MCF 10A (cell line): ENCODE data around the gene ZNF136. TPM values are rescaled to one million over a fixed set of nuclear protein-coding genes. Genes with fewer than 3 reads are reported as not detected.

Experiments used
- BruUV-seq: library from RNA; stranded (reverse); fragments of 400-500 nt; replicated peaks from 2 replicates; lab custom pipeline; 2021; lab: Mats Ljungman, UMichigan
- CTCF ChIA-PET: fragments of 300-600 bp; sonication (Branson Sonifier 250); formaldehyde crosslinking; extraction: SDS; loops from one replicate; lab custom pipeline; 2021; ENCODE audit warnings: antibody characterized with exemption, inconsistent platforms; lab: Yijun Ruan, JAX
- POLR2A ChIA-PET: fragments of 300-600, 350-650 bp; sonication (Branson Sonifier 250); formaldehyde crosslinking; extraction: SDS; loops from one replicate; lab custom pipeline; 2020; ENCODE audit warnings: antibody characterized with exemption, inconsistent platforms; lab: Yijun Ruan, JAX
- DNase-seq: peaks from one replicate; pipeline ENCODE4 v3.0.0-alpha.2; 2018; ENCODE audit not compliant: unreplicated experiment
- H3K27ac Mint-ChIP-seq: one replicate; pipeline ENCODE4 v1.8.0; 2022; ENCODE audit warnings: mild to moderate bottlenecking, low read depth, mixed read lengths; ENCODE audit not compliant: unreplicated experiment
- H3K27me3 Mint-ChIP-seq: one replicate; pipeline ENCODE4 v1.8.0; 2022; ENCODE audit warnings: mixed read lengths; ENCODE audit not compliant: insufficient read depth, unreplicated experiment
- H3K36me3 Mint-ChIP-seq: one replicate; pipeline ENCODE4 v1.8.0; 2022; ENCODE audit warnings: mild to moderate bottlenecking, moderate library complexity, mixed read lengths; ENCODE audit not compliant: insufficient read depth, unreplicated experiment
- H3K4me1 Mint-ChIP-seq: one replicate; pipeline ENCODE4 v1.8.0; 2022; ENCODE audit warnings: mixed read lengths; ENCODE audit not compliant: insufficient read depth, unreplicated experiment
- H3K4me3 Mint-ChIP-seq: one replicate; pipeline ENCODE4 v1.8.0; 2022; ENCODE audit warnings: mild to moderate bottlenecking, moderate library complexity, mixed read lengths; ENCODE audit not compliant: unreplicated experiment
- H3K9me3 Mint-ChIP-seq: one replicate; pipeline ENCODE4 v1.8.0; 2022; ENCODE audit warnings: mixed read lengths; ENCODE audit not compliant: unreplicated experiment
- intact Hi-C: fragments of 100-400 bp; cut with micrococcal nuclease; formaldehyde crosslinking; loops from 2 replicates; pipeline ENCODE4 v1.14.1; 2022
- total RNA-seq: library from RNA; stranded (reverse); gene quantifications from 2 replicates; pipeline ENCODE4 v1.2.3, GENCODE V29; 2022
- TF ChIP-seq, protein P1 (sequence below): fragments of 200-600 bp; IDR thresholded peaks from one replicate; pipeline ENCODE4 v1.8.0; 2022; ENCODE audit warnings: antibody characterized with exemption, mild to moderate bottlenecking; ENCODE audit not compliant: unreplicated experiment

ZNF136 gene
- total RNA-seq, 1 experiment from 2014 or later, result 3.7 TPM

- peaks cover 8% of the 10 kb centered on the region for H3K4me1 Mint-ChIP-seq
- no TSS peak for BruUV-seq
- ChIA-PET CTCF (no interaction called here), POLR2A (interaction anchor here (0.7 kb wide), 1 partner anchor 20 kb away, joined by 3 read pairs; no protein-coding TSS in a partner anchor)
- no peak overlapping the region for H3K4me3 Mint-ChIP-seq
- DNase-seq, result no peak
- H3K36me3 Mint-ChIP-seq, result peaks cover 5% of the 10 kb centered on the region
- H3K27ac Mint-ChIP-seq, result no peak overlapping the region
- peaks cover 24% of the 10 kb centered on the region for H3K9me3 Mint-ChIP-seq
- intact Hi-C loops, result loop anchor here (10.0 kb wide), 1 partner anchor 501 kb away; no protein-coding TSS in a partner anchor
- no peaks in the 10 kb centered on the region for H3K27me3 Mint-ChIP-seq
- TF ChIP-seq, protein P1, sequence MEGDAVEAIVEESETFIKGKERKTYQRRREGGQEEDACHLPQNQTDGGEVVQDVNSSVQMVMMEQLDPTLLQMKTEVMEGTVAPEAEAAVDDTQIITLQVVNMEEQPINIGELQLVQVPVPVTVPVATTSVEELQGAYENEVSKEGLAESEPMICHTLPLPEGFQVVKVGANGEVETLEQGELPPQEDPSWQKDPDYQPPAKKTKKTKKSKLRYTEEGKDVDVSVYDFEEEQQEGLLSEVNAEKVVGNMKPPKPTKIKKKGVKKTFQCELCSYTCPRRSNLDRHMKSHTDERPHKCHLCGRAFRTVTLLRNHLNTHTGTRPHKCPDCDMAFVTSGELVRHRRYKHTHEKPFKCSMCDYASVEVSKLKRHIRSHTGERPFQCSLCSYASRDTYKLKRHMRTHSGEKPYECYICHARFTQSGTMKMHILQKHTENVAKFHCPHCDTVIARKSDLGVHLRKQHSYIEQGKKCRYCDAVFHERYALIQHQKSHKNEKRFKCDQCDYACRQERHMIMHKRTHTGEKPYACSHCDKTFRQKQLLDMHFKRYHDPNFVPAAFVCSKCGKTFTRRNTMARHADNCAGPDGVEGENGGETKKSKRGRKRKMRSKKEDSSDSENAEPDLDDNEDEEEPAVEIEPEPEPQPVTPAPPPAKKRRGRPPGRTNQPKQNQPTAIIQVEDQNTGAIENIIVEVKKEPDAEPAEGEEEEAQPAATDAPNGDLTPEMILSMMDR, result no peak
Observed at GRCh38 chr19:12145348-12145747, 17.5 kb upstream of the ZNF136 start.

DNA sequence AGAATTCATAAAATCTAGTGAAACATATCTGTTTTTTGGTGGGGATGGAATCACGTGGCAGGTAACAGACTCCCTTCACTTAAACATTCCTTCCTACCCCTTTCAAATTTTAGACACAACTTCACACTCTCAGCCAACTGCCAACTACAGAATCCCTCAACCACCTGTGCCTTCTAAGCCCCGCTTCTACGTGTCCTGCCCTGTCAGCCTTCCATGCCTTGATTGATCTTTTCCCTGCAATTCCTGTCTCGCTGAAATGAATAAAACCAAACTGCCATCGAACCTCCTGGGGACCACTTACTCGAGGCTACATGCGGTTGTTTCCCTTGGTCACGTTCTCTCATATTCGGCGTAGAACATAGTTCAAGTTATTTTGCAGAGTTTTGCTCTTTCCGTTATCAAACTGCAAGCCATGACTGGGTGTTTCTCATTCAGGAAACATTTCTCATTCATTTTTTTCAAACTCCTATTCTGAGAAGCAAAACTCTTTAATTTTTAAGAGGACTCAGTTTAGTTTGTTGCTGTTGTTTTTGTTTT lies 7.5 kb upstream of the ZNF136 start:
- BruUV-seq, result no TSS peak
- CTCF ChIA-PET, result no interaction called here

DNA sequence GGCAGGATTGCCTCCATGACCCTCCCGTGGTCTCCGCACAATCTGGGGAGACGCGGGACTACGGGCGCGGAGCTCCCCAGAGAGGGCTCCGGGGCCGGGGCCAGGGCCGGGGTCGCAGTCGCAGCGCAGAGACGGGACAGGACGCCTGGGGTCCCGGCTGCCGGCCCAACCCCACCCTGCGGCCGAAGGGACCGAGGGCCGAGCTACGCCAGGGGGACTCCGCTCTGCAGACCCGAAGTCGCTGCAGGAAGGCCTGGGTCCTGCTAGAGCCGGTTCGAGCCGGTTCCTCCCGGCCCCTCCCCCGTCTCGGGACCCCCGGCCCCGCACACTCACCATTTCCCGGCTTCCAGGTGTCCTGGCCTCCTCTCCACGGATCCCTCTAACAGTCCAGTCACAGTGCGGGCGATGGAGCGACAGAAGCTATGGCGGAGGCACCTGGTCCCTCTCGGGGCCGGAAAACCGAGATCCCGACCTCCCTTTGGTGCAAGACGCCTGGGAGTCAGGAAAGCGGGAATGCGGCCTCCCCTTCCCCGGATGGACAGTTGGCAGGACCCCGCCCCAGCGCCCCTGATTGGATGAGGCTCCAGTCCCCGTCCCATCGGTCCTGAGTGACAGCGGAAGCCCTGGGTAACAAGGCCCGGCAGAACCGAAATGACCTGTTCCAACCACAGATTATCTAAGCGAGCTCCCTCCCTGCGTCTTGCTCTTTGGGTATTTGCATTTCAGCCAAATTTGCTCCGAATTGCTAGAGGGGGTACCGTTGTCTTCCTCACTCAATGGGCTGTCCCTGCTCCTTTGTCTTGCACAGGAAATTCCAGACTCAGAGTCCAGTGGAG lies 6.5 kb upstream of the ZNF136 start, which contains the start of gene ZNF625:
TSS of gene ZNF625 (minus strand) at position 512 of the 836 bp plus-strand sequence. CDS start at position 336, 176 bp downstream.
- intact Hi-C loops, result no loop called here
- H3K27ac Mint-ChIP-seq, result no peak within 1 kb of the TSS
- TF ChIP-seq, protein P1, result no peak
- H3K36me3 Mint-ChIP-seq, result no peaks in the 10 kb centered on the region
- no TSS peak for BruUV-seq
- ChIA-PET POLR2A (interaction anchor here (0.7 kb wide), 1 partner anchor 358 kb away, joined by 3 read pairs; no protein-coding TSS in a partner anchor), CTCF (interaction anchor here (0.6 to 1.6 kb wide), 3 partner anchors 16 to 232 kb away, joined by 3 to 7 read pairs (median 4); partner anchors contain the start of gene ZNF20)
- no peak within 1 kb of the TSS for H3K4me3 Mint-ChIP-seq
- H3K9me3 Mint-ChIP-seq, result peaks cover 18% of the 10 kb centered on the region
- DNase-seq, result no peak
- H3K27me3 Mint-ChIP-seq, result no peaks in the 10 kb centered on the region
- no peaks in the 10 kb centered on the region for H3K4me1 Mint-ChIP-seq

More for the DNA sequence above, 7.5 kb upstream of the ZNF136 start:
- Mint-ChIP-seq H3K36me3 (no peaks in the 10 kb centered on the region), H3K27me3 (no peaks in the 10 kb centered on the region), H3K9me3 (peaks cover 22% of the 10 kb centered on the region), H3K27ac (no peak overlapping the region), H3K4me3 (no peak overlapping the region), H3K4me1 (no peaks in the 10 kb centered on the region)
- DNase-seq, result no peak
- TF ChIP-seq, protein P1, result no peak
- POLR2A ChIA-PET, result no interaction called here
- intact Hi-C loops, result no loop called here
